ENCODE results near the gene WTAP.

DNA sequence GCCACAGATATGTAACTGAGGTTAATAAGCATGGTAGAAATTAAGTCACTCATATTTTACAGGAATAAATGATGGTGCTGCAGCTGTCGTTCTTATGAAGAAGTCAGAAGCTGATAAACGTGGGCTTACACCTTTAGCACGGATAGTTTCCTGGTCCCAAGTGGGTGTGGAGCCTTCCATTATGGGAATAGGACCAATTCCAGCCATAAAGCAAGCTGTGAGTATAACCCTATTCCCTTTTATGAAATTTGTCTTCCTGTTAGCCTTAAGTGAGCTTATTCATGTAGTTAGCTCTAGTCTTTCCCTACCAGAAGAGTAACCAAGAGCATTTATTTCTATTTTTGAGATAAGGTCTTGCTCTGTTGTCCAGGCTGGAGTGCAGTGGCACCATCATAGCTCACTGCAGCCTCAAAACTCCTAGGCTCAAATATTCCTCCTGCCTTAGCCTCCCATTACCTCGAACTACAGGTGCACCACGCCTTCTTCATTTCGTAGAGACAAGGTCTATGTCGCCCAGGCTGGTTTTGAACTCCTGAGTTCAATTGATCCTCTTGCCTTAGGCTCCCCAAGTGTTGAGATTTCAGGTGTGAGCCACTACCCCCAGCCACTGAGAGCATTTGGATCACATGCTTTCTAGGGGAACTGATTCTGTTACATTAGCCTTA is 50.1 kb downstream of the WTAP start:
- TF ChIP-seq TEAD4 (IDR thresholded peaks at IDR 0.05; ENCODE audit: low read depth, low read length) (no peak), POLR2A (IDR thresholded peaks at IDR 0.05; ENCODE audit: control extremely low read depth in 1 of 2, low read depth in 2 of 2, low read length in 2 of 2) (0 out of 3 replicates have a peak, but pooled peaks of 1 of the 2 experiments have one; percentile 34), EZH2 (IDR thresholded peaks at IDR 0.05; ENCODE audit: low read depth, low read length, severe bottlenecking) (no peak)
